Left cardiac atrium (tissue), 2 donors: Measurements from ENCODE around the gene TGM3. TPM values are rescaled to one million over a fixed set of nuclear protein-coding genes. Genes with fewer than 3 reads are reported as not detected.

Source experiments
- total RNA-seq, 2 donors: library from RNA; stranded (reverse); fragmentation: NEBNext Ultra II Directional; extraction: Animal tissue kit (Norgen Biotek cat#: 25700); gene quantifications; one replicate each; pipeline ENCODE4 v1.2.1, GENCODE V29; 2021
- donor health status: DM: no; HTN: yes; CAD: no; lungs with severe emphysema.
- donor health status: DM: yes; HTN: yes; CAD: no.

The TGM3 gene
- total RNA-seq, 2 donors from 2014 or later, result not detected

Other genes starting within 250 kb of the TGM3 start
- 10 to 100 TPM; 13.2 to 19.3 TPM for gene STK35, start 194.2 kb upstream of the TGM3 start, total RNA-seq
- not detected for gene TGM6, start 84.9 kb downstream of the TGM3 start, total RNA-seq
- gene SNRPB, start 174.8 kb downstream of the TGM3 start, total RNA-seq, result 10 to 100 TPM; 49.5 to 79.4 TPM
- 1 to 10 TPM; 6.5 to 7.0 TPM for gene ZNF343, start 212.9 kb downstream of the TGM3 start, total RNA-seq
- under 1 TPM in 1 of 2 donors, not detected in 1; 0.06 TPM for gene TMC2, start 240.6 kb downstream of the TGM3 start, total RNA-seq